Measurements from ENCODE around the gene CDHR3.

- TF ChIP-seq JUND (IDR thresholded peaks at IDR 0.05; ENCODE audit: low read depth, low read length) (no peak), ZNF217 (IDR thresholded peaks at IDR 0.05) (no peak), POLR2A (IDR thresholded peaks at IDR 0.05; ENCODE audit: low read depth, low read length) (no peak), SMC3 (IDR thresholded peaks at IDR 0.05; ENCODE audit: borderline replicate concordance, low read length) (no peak)
- TF ChIP-seq, protein P1, sequence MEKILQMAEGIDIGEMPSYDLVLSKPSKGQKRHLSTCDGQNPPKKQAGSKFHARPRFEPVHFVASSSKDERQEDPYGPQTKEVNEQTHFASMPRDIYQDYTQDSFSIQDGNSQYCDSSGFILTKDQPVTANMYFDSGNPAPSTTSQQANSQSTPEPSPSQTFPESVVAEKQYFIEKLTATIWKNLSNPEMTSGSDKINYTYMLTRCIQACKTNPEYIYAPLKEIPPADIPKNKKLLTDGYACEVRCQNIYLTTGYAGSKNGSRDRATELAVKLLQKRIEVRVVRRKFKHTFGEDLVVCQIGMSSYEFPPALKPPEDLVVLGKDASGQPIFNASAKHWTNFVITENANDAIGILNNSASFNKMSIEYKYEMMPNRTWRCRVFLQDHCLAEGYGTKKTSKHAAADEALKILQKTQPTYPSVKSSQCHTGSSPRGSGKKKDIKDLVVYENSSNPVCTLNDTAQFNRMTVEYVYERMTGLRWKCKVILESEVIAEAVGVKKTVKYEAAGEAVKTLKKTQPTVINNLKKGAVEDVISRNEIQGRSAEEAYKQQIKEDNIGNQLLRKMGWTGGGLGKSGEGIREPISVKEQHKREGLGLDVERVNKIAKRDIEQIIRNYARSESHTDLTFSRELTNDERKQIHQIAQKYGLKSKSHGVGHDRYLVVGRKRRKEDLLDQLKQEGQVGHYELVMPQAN (conservative IDR thresholded peaks at IDR 0.05): no peak
These were observed 22.7 kb downstream of the CDHR3 start for GRCh38 chr7:105985672-105986215.

All from GM12878 (cell line).